Activated gamma-delta T cell treated with Interleukin-2 at 50 U/mL for 16 hours (primary cell): Measurements from ENCODE around the gene KIAA0232.
A peak's percentile ranks its signal among the peaks of the same experiment; 100 is the strongest.

Source experiments
- DNase-seq: peaks from one replicate; pipeline ENCODE4 v3.0.0-alpha.2; 2020

KIAA0232 gene

GRCh38 chr4:6920171-6920570 lies 137.6 kb downstream of the KIAA0232 start:
- DNase-seq, result no peak

GRCh38 chr4:6923507-6923906 lies 141.0 kb downstream of the KIAA0232 start:
- DNase-seq, result no peak

GRCh38 chr4:6924361-6924779 lies 141.8 kb downstream of the KIAA0232 start:
- DNase-seq, result no peak

- no peak for DNase-seq
These were observed 142.9 kb downstream of the KIAA0232 start for GRCh38 chr4:6925357-6925836.

- DNase-seq, result no peak
These were observed 143.6 kb downstream of the KIAA0232 start for GRCh38 chr4:6926081-6926480.

GRCh38 chr4:6926681-6927478 lies 144.4 kb downstream of the KIAA0232 start:
- peak; percentile 45 for DNase-seq

GRCh38 chr4:6928081-6928480 lies 145.6 kb downstream of the KIAA0232 start:
- DNase-seq, result no peak

GRCh38 chr4:6929339-6929811 lies 146.8 kb downstream of the KIAA0232 start:
- no peak for DNase-seq

- DNase-seq, result no peak
These were observed 147.4 kb downstream of the KIAA0232 start for GRCh38 chr4:6929812-6930464.

GRCh38 chr4:6932475-6932874 lies 149.9 kb downstream of the KIAA0232 start:
- DNase-seq, result no peak

GRCh38 chr4:6932918-6933317 lies 150.4 kb downstream of the KIAA0232 start:
- DNase-seq, result no peak
